ENCODE results near the gene GINS1. TPM values are rescaled to one million over a fixed set of nuclear protein-coding genes. Genes with fewer than 3 reads are reported as not detected.

Gene GINS1
- total RNA-seq (2022; extraction: Qiagen RNA extraction; ENCODE audit: low read depth), result 23.4 to 37.5 TPM (median 34.2 TPM) in 5 replicates

GRCh38 chr20:25407311-25408169, at the start of gene GINS1:
TSS of gene GINS1 (plus strand) at chr20:25407673. CDS start at chr20:25407821, 148 bp downstream.

GRCh38 chr20:25390538-25391528, 16.6 kb upstream of the GINS1 start, which contains the start of gene ABHD12:
TSS of gene ABHD12 (minus strand) at chr20:25390835. CDS start at chr20:25390703, 132 bp downstream.

Other genes with a start within 250 kb of the GINS1 start
- gene ENTPD6, start 212.0 kb upstream of the GINS1 start, total RNA-seq (2022; extraction: Qiagen RNA extraction; ENCODE audit: low read depth), result 95.6 to 175 TPM (median 153 TPM) in 5 replicates
- gene PYGB, start 159.6 kb upstream of the GINS1 start, total RNA-seq (2022; extraction: Qiagen RNA extraction; ENCODE audit: low read depth), result 188 to 286 TPM (median 265 TPM) in 5 replicates
- gene ABHD12, start 16.8 kb upstream of the GINS1 start, total RNA-seq (2022; extraction: Qiagen RNA extraction; ENCODE audit: low read depth), result 87.8 to 136 TPM (median 127 TPM) in 5 replicates
- gene NINL, start 177.9 kb downstream of the GINS1 start, total RNA-seq (2022; extraction: Qiagen RNA extraction; ENCODE audit: low read depth), result 12.2 to 18.2 TPM (median 14.3 TPM) in 5 replicates
- 4.6 to 8.5 TPM (median 7.4 TPM) in 5 replicates for gene NANP, start 216.3 kb downstream of the GINS1 start, total RNA-seq (2022; extraction: Qiagen RNA extraction; ENCODE audit: low read depth)